GM21576 (cell line): Measurements from ENCODE around the gene DNAH10.

Source experiments
- ATAC-seq: cut with Tn5 transposase; IDR thresholded peaks from one replicate; pipeline ENCODE4 v1.9.1; 2021; ENCODE audit warnings: mild to moderate bottlenecking, moderate library complexity; ENCODE audit not compliant: unreplicated experiment

DNAH10 gene

DNA sequence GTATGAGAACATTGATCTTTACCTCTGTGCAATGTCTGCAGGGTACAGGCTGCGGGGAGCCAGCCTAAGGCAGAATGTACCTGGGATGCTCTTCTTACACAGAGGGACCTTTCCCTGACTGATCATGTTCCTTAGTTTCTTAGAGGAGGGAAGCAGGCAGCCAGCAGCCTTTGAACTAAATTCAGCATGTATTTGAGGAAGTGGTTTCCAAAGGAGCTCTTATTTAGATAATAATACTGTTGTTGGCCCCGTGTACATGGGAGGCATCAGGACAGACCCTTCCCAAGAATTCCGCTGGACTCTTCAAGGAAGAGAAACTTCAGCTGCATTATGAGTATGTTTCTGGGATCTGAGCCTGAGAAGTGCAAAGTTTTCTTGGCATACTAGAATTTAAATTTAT is 111.7 kb downstream of the DNAH10 start:
- no peak for ATAC-seq

DNA sequence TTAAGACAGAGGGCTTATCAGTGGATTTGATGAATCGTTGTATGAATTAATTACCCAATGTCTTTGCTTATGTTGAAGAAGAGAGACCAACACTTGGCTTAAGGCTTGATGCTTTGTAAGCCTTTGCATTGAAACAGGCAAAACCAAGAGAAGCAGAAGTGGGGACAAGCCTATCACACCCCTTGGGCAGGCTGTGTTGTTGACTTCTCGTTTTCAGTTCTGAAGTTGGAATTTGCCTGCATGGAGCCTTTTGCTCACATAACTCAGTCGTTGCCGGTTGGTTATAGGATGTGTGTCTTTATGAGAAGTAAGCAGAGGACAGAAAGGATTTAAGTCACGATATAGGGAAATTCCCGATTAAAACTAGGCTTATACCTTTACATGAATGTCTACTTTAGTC is 115.9 kb downstream of the DNAH10 start:
- ATAC-seq, result no peak

DNA sequence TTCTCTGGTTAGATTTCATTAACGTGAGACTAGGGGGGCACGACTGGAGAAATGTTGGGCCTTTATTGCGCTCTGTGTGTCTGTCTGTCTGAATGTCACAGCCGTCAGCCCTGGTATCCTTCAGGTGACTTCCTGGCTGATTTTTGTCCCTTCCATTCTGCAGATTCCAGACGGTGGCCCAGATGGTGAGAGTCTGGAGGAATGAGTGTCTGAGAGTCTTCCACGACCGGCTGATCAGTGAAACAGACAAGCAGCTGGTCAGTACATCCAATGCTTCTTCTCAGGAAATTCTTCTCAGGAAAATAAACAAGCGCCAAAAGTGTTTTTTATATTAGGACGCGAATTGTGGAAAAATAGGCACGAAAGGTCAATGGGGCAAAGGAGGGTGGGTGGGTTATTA is 117.0 kb downstream of the DNAH10 start:
- no peak for ATAC-seq

DNA sequence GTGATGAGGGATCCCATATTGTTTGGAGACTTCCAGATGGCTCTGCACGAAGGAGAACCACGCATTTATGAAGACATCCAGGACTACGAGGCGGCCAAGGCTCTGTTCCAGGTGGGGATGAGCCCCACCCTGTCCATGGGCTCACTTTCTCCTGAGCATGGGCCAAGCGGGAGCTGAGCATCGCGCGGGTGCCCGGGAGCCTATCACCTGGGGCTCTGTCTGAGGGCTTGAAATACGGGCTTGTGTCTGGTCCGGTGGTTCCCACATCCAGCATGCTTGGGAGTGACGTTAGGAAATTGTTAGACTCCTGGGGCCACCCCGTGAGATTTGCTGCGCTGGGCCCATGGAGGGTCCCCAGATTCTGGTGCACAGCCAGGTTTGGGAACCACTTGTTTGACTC is 117.6 kb downstream of the DNAH10 start:
- no peak for ATAC-seq

DNA sequence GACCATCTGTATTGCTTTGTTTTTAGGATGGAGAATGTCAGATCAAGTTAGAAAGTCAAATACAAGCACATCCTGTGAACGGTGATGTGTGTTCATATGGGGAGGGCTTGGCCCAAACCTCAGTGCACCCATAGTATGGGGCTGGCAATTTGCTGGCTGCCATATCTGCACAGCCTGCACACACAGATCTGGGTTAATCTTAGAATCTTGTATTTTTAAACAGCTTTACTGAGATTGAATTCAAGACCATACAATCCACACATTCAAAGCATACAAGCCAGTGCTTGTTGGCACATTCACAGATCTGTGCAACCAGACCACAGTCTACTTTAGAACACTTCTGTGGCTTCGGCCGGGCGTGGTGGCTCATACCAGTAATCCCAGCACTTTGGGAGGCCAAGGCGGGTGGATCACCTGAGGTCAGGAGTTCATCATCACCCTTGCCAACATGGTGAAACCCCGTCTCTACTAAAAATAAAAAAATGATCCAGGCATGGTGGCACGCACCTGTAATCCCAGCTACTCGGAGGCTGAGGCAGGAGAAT is 120.1 kb downstream of the DNAH10 start:
- no peak for ATAC-seq

DNA sequence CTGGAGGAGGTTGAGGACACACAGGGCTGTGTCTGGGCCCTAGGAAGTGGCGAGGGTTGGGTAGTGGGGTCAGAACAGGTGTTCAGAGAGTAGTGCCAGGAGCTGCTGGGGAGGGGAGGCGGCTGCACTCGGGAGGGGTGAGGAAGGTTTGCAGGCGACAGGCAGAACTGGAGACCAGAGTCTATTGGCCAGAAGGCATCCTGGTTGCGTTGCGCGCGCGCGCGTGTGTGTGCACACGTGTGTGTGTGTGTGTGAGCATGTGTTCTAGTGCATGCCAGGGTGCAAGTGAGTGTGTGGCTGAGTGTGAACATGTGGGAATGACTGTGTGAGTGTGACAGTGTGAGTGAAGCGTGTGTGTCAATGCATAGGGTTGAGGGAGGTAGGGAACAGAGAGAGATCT is 124.2 kb downstream of the DNAH10 start:
- ATAC-seq, result no peak

DNA sequence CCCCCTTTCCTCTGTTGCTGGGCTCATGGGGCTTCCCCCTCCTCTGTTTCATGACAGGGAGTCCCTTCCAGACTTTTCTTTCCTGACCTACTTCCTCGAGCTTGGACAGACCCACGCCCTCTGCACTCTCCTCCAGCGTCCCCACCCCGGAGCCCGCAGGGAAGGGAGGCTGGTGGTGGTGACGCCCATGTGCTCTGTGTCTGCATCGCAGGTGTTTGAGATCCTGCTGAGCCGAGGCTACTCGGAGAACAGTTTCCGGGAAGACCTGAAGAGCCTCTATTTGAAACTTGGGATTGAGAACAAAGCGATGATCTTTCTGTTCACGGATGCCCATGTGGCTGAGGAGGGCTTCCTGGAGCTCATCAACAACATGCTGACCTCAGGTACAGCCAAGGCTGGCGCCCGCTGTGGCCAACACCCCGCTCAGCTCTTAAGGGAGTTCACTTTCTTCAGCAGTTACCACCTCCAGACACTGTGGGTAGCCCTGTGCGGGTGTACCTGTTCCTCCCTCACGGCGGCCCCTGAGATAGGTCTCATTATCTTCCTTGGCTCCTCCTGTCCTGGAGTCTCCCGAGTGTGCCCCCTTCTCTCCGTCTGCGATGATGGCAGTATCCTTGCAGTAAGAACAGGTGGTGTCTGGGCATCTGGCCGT is 125.0 kb downstream of the DNAH10 start:
- ATAC-seq, result no peak

DNA sequence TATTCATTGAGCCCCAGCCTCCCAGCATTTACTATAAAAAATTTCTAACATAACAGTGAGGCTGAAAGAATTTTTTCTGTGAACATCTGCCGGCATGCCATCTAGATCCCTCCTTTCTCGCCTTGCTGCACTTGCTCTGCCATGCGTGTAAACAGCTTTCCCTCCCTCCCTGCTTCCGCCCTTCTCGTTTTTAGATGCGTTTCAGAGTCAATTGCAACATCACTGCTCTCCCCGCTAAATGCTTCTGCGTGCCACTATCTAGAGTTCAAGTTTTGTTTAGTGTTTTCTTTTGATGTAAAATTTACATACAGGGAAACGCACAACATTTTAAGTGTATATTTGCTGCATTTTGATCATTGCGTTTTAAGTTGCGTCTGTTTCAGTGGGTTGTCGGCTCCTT is 126.9 kb downstream of the DNAH10 start:
- no peak for ATAC-seq

DNA sequence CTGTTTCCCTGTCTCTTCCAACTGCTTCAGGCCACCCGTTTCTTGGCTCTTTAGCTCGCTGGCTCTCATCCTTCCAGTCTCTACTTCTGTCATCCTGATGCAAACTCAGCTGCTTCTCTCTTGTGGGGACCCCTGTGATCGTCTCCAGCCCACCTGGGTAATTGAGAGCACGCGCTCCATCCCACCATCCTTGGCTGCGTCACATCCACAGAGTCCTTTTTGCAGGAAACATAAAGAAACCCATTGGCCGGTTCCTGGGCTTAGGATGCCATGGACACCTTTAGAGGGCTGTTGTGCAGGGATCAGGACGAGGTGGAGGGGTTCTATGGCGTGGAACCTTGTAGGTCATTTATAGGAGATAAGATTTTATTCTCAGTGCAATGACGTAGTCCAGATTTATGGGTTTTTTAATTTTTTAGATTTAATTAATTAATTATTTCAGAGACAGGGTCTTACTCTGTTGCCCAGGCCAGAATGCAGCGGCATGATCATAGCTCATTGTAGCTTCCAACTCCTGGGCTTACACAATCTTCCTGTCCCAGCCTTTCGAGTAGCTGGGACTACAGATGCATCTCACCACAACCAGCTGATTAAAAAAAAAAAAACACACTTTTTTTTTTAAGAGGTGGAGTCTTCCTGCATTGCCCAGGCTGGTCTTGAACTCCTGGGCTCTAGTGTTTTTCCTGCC is 127.9 kb downstream of the DNAH10 start:
- no peak for ATAC-seq

DNA sequence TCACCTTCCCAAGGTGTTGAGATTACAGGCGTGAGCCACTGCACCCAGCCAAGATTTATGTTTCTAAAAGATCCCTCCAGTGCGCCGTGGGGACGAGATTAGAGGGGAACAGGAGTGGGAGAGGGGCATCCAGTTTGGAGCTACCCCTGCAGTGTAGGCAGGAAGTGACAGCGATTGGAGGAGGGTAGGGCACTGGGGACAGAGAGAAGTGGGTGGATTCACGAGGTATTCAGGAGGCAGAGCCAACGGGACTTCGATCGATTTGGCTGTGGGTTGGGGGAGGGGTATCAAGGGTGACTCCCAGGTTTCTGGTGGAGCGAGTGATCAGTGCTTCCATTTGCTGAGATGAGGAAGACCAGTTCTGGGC is 128.4 kb downstream of the DNAH10 start:
- no peak for ATAC-seq

DNA sequence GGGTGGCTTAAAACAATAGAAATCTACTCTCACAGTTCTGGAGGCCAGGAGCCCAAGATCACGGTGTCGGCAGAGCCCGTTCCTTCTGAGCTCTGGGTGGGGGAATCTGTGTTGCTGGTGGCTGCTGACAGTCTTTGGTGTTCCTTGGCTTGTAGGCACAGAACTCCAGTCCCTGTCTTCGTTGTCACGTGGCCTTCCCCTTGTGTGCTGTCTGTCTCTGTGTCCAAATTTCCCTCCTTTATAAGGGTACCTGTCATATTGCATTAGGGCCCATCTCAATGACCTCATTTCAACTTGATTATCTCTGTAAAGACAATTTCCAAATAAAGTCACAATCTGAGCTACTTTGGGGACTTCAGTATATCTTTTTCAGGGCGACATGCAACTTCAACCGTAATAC is 128.9 kb downstream of the DNAH10 start:
- no peak for ATAC-seq

DNA sequence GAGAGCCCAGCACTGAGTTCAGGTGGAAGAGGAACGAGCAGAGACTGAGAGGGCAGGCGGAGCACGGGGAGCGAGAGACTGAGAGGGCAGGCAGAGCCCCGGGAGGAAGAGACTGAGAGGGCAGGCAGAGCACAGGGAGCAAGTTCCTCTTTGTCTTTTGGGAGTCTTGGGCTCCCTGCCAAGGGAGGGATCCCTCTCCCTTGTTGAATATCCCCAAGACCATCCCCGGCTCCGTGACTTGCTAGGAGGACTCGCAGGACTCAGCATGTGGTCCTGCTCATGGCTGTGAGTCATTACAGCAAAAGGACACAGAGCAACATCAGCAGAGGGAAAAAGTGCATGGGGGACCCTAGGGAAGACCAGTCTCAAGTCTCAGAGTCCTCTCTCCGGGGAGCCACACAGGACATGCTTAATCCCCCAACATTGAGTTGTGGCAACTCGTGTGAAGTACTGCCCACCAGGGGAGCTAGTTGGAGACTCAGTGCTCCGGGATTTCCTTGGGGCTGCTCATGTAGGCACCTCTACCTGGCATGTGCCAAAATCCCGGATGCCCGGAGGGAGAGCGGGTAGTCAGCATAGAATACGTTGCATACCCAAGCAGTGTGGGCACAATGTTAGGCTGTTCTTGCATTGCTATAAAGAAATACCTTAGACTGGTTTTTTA is 129.5 kb downstream of the DNAH10 start:
- ATAC-seq, result no peak

DNA sequence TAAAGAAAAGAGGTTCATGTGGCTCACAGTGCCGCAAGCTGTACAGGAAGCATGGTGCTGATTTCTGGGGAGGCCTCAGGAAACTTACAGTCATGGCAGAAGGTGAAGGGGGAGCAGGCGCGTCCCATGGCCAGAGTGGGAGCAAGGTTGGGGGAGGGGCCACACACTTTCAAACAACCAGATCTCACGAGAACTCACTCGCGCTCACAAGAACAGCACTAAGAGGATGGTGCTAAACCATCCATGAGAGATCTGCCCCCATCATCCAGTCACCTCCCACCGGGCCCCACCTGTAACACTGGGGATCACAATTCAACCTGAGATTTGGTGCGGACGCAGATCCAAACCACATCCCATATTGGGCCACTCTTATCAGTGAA is 130.1 kb downstream of the DNAH10 start:
- ATAC-seq, result no peak

DNA sequence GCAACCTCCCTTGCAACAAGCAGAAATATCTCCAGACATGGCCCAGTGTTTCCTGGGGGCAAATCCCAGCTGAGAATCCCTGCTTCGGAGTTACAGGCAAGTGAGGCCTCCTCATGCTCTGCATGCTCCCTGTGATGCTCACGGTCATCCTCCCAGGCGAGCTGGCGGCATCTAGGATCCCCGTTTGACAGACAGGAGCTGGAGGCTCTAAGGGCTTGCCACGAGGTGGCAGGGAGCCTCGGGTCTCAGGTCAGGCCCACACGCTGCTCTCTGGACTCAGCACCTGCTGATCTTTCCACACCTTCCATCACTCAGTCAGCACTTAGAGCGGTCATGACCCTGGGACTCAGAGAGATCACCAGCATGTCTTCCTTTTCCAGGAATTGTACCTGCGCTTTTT is 130.8 kb downstream of the DNAH10 start:
- no peak for ATAC-seq

DNA sequence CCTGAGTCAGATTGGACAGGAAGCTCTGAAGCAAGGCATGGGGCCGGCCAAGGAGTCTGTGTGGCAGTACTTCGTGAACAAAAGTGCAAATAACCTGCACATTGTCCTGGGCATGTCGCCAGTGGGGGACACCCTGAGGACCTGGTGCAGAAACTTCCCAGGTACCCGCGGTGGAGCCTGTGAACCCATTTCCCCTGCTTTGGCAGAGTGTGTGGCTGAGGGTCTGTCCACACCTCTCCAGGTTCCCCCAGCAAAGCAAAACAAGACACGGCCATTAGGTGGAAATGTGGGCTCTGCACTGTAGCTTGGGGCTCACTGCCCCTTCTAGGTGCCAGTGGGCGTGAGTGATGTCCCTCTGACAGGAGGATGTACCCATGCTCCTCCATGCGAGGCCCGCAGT is 131.2 kb downstream of the DNAH10 start:
- no peak for ATAC-seq

DNA sequence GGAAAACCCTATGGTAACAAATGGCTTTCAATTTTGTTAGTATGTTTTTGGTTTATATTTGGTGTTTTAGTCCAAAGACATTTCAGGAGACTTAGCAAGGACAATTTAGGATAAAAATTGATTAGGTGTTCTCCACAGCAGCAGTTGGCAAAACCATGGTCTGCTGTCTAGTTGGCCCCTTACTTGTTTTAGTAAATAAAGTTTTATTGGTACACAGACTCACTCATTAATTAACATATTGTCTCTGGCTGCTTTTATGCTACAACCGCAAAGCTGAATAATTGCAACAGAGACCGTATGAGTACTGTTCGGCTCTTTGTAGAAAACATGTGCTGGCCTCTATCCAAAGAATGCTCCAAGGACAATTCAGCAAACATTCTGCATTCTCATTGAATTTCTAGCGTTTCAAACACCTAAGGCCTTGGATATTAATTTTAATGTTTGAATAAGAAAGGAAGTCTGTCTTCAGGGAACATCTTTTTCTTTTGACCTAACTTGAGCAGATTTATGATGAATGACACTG is 132.8 kb downstream of the DNAH10 start:
- no peak for ATAC-seq

DNA sequence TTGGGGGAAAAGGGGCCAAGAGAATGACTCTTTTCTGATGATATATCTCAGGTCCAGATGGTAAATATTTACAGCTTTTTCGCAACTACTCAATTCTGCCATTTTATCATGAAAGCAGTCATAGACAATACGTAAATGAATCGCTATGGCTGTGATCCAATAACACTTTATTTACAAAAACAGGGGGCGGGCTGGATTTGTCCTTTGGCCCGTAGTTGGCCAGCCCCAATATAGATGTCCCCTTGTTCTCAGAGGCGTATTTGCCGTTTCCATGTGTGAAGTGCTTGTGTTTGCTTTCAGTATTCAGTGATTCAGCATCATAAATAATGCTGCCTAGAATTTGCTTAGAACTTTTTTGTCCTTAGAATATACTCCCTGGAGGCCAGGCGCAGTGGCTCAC is 133.3 kb downstream of the DNAH10 start:
- no peak for ATAC-seq

DNA sequence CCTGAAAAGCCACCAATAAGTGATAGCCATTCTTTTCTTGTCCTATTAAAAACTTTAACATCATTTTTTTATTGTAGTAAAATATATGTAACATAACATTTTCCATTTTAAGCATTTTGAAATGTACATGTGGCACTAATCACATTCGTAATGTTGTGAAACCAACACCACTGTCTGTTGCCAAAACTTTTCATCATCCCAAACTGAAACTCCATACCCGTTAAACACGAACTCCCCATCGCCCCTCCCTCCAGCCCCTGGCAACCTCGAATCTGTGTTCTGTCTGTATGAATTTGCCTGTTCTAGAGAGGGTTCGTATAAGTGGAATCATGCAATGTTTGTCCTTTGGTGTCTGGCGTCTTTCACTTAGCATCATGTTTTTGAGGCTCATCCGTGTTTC is 134.7 kb downstream of the DNAH10 start:
- ATAC-seq, result no peak

DNA sequence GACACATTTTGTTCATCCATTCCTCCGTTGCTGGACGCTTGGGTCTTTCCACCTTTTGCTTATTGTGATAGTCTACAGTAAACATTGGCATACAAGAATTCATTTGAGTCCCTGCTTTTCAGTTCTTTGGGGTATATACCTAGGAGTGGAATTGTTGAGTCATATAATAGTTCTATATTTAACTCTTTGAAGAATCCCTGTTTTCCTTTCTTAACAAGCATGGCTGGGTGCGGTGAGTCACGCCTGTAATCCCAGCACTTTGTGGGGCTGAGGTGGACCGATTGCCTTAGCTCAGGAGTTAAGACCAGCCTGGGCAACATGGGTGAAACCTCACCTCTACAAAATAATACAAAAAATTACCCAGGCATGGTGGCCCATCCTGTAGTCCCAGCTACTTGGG is 135.1 kb downstream of the DNAH10 start:
- no peak for ATAC-seq

DNA sequence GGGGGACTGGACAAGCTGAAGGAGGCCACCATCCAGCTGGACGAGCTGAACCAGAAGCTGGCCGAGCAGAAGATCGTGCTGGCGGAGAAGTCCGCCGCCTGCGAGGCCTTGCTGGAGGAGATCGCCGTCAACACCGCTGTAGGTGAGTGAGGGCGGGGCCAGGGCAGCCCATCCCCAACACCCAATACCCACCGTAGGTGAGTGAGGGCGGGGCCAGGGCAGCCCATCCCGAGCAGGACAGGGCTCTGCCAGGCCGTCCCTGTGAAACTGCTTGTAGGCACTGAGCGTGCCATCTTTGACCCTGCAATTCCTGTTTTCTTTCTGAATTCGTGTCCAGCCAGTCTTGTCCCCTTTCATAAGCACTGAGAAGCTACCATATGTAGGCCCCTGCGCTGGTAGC is 136.6 kb downstream of the DNAH10 start:
- no peak for ATAC-seq

DNA sequence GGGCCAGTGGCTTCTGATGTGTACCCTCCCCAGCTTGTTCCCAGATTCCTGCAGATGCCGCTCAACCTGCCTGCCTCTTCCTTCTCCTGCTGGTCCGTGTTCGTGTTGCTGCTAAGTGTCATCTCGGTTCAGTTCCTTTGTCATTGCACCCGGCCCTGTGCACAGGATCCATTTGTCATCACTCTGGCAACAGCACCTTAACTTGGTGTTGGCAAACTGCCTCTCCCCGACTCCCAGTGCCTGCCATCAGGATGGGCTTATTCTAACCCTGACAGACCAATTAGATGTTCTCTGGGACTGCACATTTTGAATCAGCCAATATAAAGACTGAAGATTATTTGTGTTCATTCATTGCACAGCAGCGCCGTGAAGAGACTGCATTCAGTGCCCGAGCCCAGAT is 137.3 kb downstream of the DNAH10 start:
- no peak for ATAC-seq

DNA sequence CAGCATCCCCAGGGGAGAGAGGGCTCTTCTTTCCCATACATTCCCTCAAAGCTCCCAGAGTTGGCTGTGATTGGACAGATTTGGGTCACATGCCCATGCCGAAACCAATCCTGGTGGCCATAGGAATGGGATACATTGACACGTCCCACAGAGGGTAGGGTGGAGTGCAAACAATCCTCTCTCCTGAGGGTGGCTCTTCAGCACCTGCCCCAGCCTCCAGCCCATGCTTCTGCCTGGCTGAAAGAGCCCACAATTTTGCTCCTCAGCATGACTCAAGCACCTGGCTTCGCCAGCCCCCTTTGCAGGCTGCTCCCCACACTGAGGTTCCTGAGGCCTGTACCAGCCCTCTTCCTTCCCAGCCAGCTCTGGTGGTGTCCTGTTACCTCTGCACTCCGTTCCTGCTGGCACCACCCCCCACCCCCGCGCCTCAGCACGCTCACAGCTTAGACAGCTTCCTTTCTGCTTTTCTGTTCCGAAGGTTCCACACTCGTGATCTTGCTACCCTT is 138.8 kb downstream of the DNAH10 start:
- ATAC-seq, result no peak
